Subcutaneous adipose tissue (tissue), 4 donors: ENCODE data around the gene TBC1D20. TPM values are rescaled to one million over a fixed set of nuclear protein-coding genes. Genes with fewer than 3 reads are reported as not detected.

ENCODE experiments used
- CTCF ChIP-seq: fragments of 450-650 bp; IDR thresholded peaks from one replicate; pipeline ENCODE4 v1.5.1; 2016; ENCODE audit warnings: low read depth, mild to moderate bottlenecking, control low read depth, antibody characterized with exemption, moderate library complexity
- total RNA-seq, 4 donors: library from RNA; depleted of rRNA; stranded (reverse); fragments of >200 nt; gene quantifications; one replicate each; pipeline ENCODE4 v1.1.0, GENCODE V29; 2016

Gene TBC1D20
- total RNA-seq, 4 donors from 2014 or later = 36.9 to 54.5 (median 44.6) TPM

- no peak for TF ChIP-seq CTCF
These were observed 33.9 kb upstream of the TBC1D20 start for GRCh38 chr20:496126-496696.

- no peak for TF ChIP-seq CTCF
These were observed 29.8 kb upstream of the TBC1D20 start for GRCh38 chr20:492159-492558.

GRCh38 chr20:487655-488054 is 25.3 kb upstream of the TBC1D20 start:
- TF ChIP-seq CTCF = no peak

- TF ChIP-seq CTCF = no peak
These were observed 21.7 kb upstream of the TBC1D20 start for GRCh38 chr20:483815-484644.

- TF ChIP-seq CTCF = no peak
These were observed 18.8 kb upstream of the TBC1D20 start for GRCh38 chr20:481167-481566.

GRCh38 chr20:480044-480443 is 17.7 kb upstream of the TBC1D20 start:
- TF ChIP-seq CTCF = no peak

- TF ChIP-seq CTCF = no peak
These were observed 17.2 kb upstream of the TBC1D20 start for GRCh38 chr20:479487-479886.
